ENCODE measurements around the gene NUDT19.

GRCh38 chr19:32748497-32748896 is 56.9 kb downstream of the NUDT19 start:
- TF ChIP-seq POLR2A (IDR thresholded peaks at IDR 0.05) = no peak
- no peak for TF ChIP-seq CTCF (IDR thresholded peaks at IDR 0.05)
- no peak for TF ChIP-seq EP300 (IDR thresholded peaks at IDR 0.05)

Data from ovary (tissue), 3 donors.